T-helper 1 cell treated with Interleukin-12 subunit alpha and Interleukin-12 subunit beta and Interleukin-4 antibody, amounts not matched to agents 30 μg/mL and 1 μg/mL, for 36 hours (primary cell): ENCODE measurements around the gene ZNF710.

ENCODE experiments used
- H3K27ac Mint-ChIP-seq: one replicate; pipeline ENCODE4 v1.8.0; 2021; ENCODE audit warnings: mild to moderate bottlenecking, mixed read lengths
- H3K27me3 Mint-ChIP-seq: one replicate; pipeline ENCODE4 v1.8.0; 2021; ENCODE audit warnings: low read depth, mixed read lengths
- H3K36me3 Mint-ChIP-seq: one replicate; pipeline ENCODE4 v1.8.0; 2021; ENCODE audit warnings: low read depth, mixed read lengths
- H3K4me1 Mint-ChIP-seq: one replicate; pipeline ENCODE4 v1.8.0; 2021; ENCODE audit warnings: low read depth, mixed read lengths
- H3K4me3 Mint-ChIP-seq: one replicate; pipeline ENCODE4 v1.8.0; 2021; ENCODE audit warnings: mild to moderate bottlenecking, moderate library complexity, mixed read lengths
- H3K9me3 Mint-ChIP-seq: one replicate; pipeline ENCODE4 v1.8.0; 2021; ENCODE audit warnings: mixed read lengths

ZNF710 gene

GRCh38 chr15:90046289-90046688 is 45.2 kb downstream of the ZNF710 start:
- no peak overlapping the region for H3K4me3 Mint-ChIP-seq
- no peaks in the 10 kb centered on the region for H3K27me3 Mint-ChIP-seq
- peaks cover 2% of the 10 kb centered on the region for H3K36me3 Mint-ChIP-seq
- H3K9me3 Mint-ChIP-seq: no peaks in the 10 kb centered on the region
- peaks cover 2% of the 10 kb centered on the region for H3K4me1 Mint-ChIP-seq
- peak overlapping the region; percentile 1 for H3K27ac Mint-ChIP-seq

GRCh38 chr15:90046911-90047392 is 45.8 kb downstream of the ZNF710 start:
- Mint-ChIP-seq H3K36me3 (peaks cover 2% of the 10 kb centered on the region), H3K4me3 (no peak overlapping the region), H3K27ac (no peak overlapping the region), H3K4me1 (peaks cover 2% of the 10 kb centered on the region), H3K9me3 (no peaks in the 10 kb centered on the region), H3K27me3 (no peaks in the 10 kb centered on the region)

GRCh38 chr15:90047956-90048575 is 46.9 kb downstream of the ZNF710 start:
- Mint-ChIP-seq H3K27ac (no peak overlapping the region), H3K36me3 (peaks cover 2% of the 10 kb centered on the region), H3K4me1 (peaks cover 4% of the 10 kb centered on the region)

GRCh38 chr15:90049030-90049429 is 47.9 kb downstream of the ZNF710 start:
- no peaks in the 10 kb centered on the region for H3K9me3 Mint-ChIP-seq
- H3K36me3 Mint-ChIP-seq: no peaks in the 10 kb centered on the region
- no peaks in the 10 kb centered on the region for H3K27me3 Mint-ChIP-seq
- no peak overlapping the region for H3K27ac Mint-ChIP-seq
- H3K4me3 Mint-ChIP-seq: no peak overlapping the region
- peaks cover 4% of the 10 kb centered on the region for H3K4me1 Mint-ChIP-seq

More at GRCh38 chr15:90047956-90048575, 46.9 kb downstream of the ZNF710 start:
- Mint-ChIP-seq H3K27me3 (no peaks in the 10 kb centered on the region), H3K4me3 (no peak overlapping the region), H3K9me3 (no peaks in the 10 kb centered on the region)

- no peaks in the 10 kb centered on the region for H3K27me3 Mint-ChIP-seq
- H3K4me3 Mint-ChIP-seq: no peak overlapping the region
- no peaks in the 10 kb centered on the region for H3K36me3 Mint-ChIP-seq
- no peak overlapping the region for H3K27ac Mint-ChIP-seq
- H3K4me1 Mint-ChIP-seq: peaks cover 4% of the 10 kb centered on the region
- no peaks in the 10 kb centered on the region for H3K9me3 Mint-ChIP-seq
These were observed 48.8 kb downstream of the ZNF710 start for GRCh38 chr15:90049666-90050604.

GRCh38 chr15:90051874-90052273 is 50.8 kb downstream of the ZNF710 start:
- no peaks in the 10 kb centered on the region for H3K27me3 Mint-ChIP-seq
- peaks cover 2% of the 10 kb centered on the region for H3K4me1 Mint-ChIP-seq
- H3K9me3 Mint-ChIP-seq: no peaks in the 10 kb centered on the region
- no peak overlapping the region for H3K4me3 Mint-ChIP-seq
- no peaks in the 10 kb centered on the region for H3K36me3 Mint-ChIP-seq
- no peak overlapping the region for H3K27ac Mint-ChIP-seq

GRCh38 chr15:90053685-90054466 is 52.8 kb downstream of the ZNF710 start:
- no peak overlapping the region for H3K27ac Mint-ChIP-seq
- H3K4me1 Mint-ChIP-seq: peaks cover 10% of the 10 kb centered on the region
- no peak overlapping the region for H3K4me3 Mint-ChIP-seq

GRCh38 chr15:90054618-90055097 is 53.5 kb downstream of the ZNF710 start:
- H3K4me1 Mint-ChIP-seq: peaks cover 17% of the 10 kb centered on the region
- H3K27me3 Mint-ChIP-seq: no peaks in the 10 kb centered on the region
- H3K36me3 Mint-ChIP-seq: no peaks in the 10 kb centered on the region
- no peak overlapping the region for H3K27ac Mint-ChIP-seq
- H3K4me3 Mint-ChIP-seq: no peak overlapping the region
- no peaks in the 10 kb centered on the region for H3K9me3 Mint-ChIP-seq

More at GRCh38 chr15:90053685-90054466, 52.8 kb downstream of the ZNF710 start:
- H3K27me3 Mint-ChIP-seq: no peaks in the 10 kb centered on the region
- no peaks in the 10 kb centered on the region for H3K9me3 Mint-ChIP-seq
- H3K36me3 Mint-ChIP-seq: no peaks in the 10 kb centered on the region

GRCh38 chr15:90055182-90055581 is 54.1 kb downstream of the ZNF710 start:
- H3K27ac Mint-ChIP-seq: no peak overlapping the region
- peaks cover 22% of the 10 kb centered on the region for H3K4me1 Mint-ChIP-seq
- no peaks in the 10 kb centered on the region for H3K36me3 Mint-ChIP-seq
- H3K9me3 Mint-ChIP-seq: no peaks in the 10 kb centered on the region
- H3K4me3 Mint-ChIP-seq: no peak overlapping the region
- no peaks in the 10 kb centered on the region for H3K27me3 Mint-ChIP-seq

- no peaks in the 10 kb centered on the region for H3K36me3 Mint-ChIP-seq
- H3K4me3 Mint-ChIP-seq: no peak overlapping the region
- peaks cover 22% of the 10 kb centered on the region for H3K4me1 Mint-ChIP-seq
- H3K27ac Mint-ChIP-seq: no peak overlapping the region
- no peaks in the 10 kb centered on the region for H3K27me3 Mint-ChIP-seq
- H3K9me3 Mint-ChIP-seq: no peaks in the 10 kb centered on the region
These were observed 55.4 kb downstream of the ZNF710 start for GRCh38 chr15:90056529-90056928.

- Mint-ChIP-seq H3K4me1 (peaks cover 22% of the 10 kb centered on the region), H3K27ac (peak overlapping the region; percentile 64), H3K36me3 (no peaks in the 10 kb centered on the region), H3K27me3 (no peaks in the 10 kb centered on the region), H3K9me3 (no peaks in the 10 kb centered on the region), H3K4me3 (no peak overlapping the region)
These were observed 57.2 kb downstream of the ZNF710 start for GRCh38 chr15:90058308-90058707.

GRCh38 chr15:90058775-90059174 is 57.7 kb downstream of the ZNF710 start:
- no peaks in the 10 kb centered on the region for H3K27me3 Mint-ChIP-seq
- H3K36me3 Mint-ChIP-seq: no peaks in the 10 kb centered on the region
- peaks cover 22% of the 10 kb centered on the region for H3K4me1 Mint-ChIP-seq
- peak overlapping the region; percentile 79 for H3K27ac Mint-ChIP-seq
- no peak overlapping the region for H3K4me3 Mint-ChIP-seq
- H3K9me3 Mint-ChIP-seq: no peaks in the 10 kb centered on the region

- peak overlapping the region; percentile 79 for H3K27ac Mint-ChIP-seq
These were observed 58.3 kb downstream of the ZNF710 start for GRCh38 chr15:90059208-90059985.

More at GRCh38 chr15:90059208-90059985, 58.3 kb downstream of the ZNF710 start:
- Mint-ChIP-seq H3K27me3 (no peaks in the 10 kb centered on the region), H3K36me3 (no peaks in the 10 kb centered on the region), H3K4me1 (peaks cover 22% of the 10 kb centered on the region), H3K4me3 (peak overlapping the region; percentile 40), H3K9me3 (no peaks in the 10 kb centered on the region)
